ENCODE data around the gene HVCN1. TPM values are rescaled to one million over a fixed set of nuclear protein-coding genes. Genes with fewer than 3 reads are reported as not detected.
"Not testable (repeated sequence)": the region's sequence is repeated elsewhere in the genome, so short reads cannot be mapped to it uniquely, and the experiment has no call there.

The HVCN1 gene
- total RNA-seq, 3 donors from 2014 or later: 6.1 to 8.1 (median 7.2) TPM

DNA sequence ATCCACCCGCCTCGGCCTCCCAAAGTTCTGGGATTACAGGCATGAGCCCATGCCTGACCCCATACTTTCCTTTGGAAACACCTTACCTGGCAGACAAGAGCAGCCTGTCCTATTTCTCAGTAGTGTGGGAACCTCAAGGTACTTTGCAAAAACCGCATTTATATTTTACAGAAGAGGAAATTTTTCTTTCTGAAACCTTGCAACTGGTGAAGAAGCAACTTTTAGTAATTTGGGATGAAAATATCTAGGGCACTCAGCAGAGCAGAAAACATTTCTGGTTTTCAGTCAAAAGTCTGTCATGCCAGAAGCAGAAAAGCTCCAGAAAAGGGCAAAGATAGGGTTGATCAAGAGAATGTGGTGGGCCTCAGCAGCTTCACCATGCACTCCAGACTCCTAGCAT, 21.2 kb downstream of the HVCN1 start:
- no peaks in the 10 kb centered on the region for H3K27me3 Mint-ChIP-seq (ENCODE audit: low read depth)
- peaks cover 14% of the 10 kb centered on the region for H3K9me3 Mint-ChIP-seq
- H3K4me1 Mint-ChIP-seq (ENCODE audit: low read depth): peaks cover 27% of the 10 kb centered on the region
- DNase-seq (no peak), ATAC-seq (no peak)
- no peak overlapping the region for H3K4me3 Mint-ChIP-seq
- peaks cover 18% of the 10 kb centered on the region for H3K36me3 Mint-ChIP-seq (ENCODE audit: insufficient read depth)

GRCh38 chr12:110666892-110667291, 22.0 kb downstream of the HVCN1 start:
- ATAC-seq (no peak), DNase-seq (no peak)
- Mint-ChIP-seq H3K4me1 (ENCODE audit: low read depth) (peaks cover 28% of the 10 kb centered on the region), H3K4me3 (no peak overlapping the region), H3K36me3 (ENCODE audit: insufficient read depth) (peaks cover 19% of the 10 kb centered on the region), H3K9me3 (peaks cover 14% of the 10 kb centered on the region), H3K27me3 (ENCODE audit: low read depth) (no peaks in the 10 kb centered on the region)

GRCh38 chr12:110661337-110661972, 27.5 kb downstream of the HVCN1 start:
- peak overlapping the region; percentile 57 for H3K4me3 Mint-ChIP-seq
- DNase-seq (peak; percentile 15), ATAC-seq (peak; percentile 91 to 92)
- no peaks in the 10 kb centered on the region for H3K27me3 Mint-ChIP-seq (ENCODE audit: low read depth)
- H3K9me3 Mint-ChIP-seq: peaks cover 10% of the 10 kb centered on the region
- H3K4me1 Mint-ChIP-seq (ENCODE audit: low read depth): peaks cover 15% of the 10 kb centered on the region
- H3K36me3 Mint-ChIP-seq (ENCODE audit: insufficient read depth): peaks cover 22% of the 10 kb centered on the region

DNA sequence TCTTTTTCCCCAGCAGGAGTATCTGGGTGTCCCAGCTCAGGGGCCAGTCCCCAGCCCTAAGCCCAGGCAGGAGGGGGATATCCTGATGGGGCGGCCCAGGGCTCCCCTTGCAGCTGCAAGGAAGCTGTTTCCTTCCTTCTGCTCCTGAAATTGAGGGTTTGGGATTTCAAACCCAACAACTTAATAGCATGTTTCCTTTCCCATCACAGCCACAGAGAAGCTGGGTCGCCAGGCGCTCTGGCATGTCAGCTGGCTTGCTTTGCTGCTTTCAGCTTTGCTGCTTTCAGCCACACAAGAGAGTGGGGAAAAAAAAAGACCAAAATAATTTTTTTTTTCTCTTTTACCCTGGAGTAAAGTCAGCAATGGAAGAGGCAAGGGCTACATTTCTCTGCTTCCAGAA, 30.0 kb downstream of the HVCN1 start:
- peaks cover 18% of the 10 kb centered on the region for H3K36me3 Mint-ChIP-seq (ENCODE audit: insufficient read depth)
- no peak overlapping the region for H3K4me3 Mint-ChIP-seq
- H3K4me1 Mint-ChIP-seq (ENCODE audit: low read depth): peaks cover 15% of the 10 kb centered on the region
- DNase-seq: no peak
- no peak for ATAC-seq
- no peaks in the 10 kb centered on the region for H3K9me3 Mint-ChIP-seq
- H3K27me3 Mint-ChIP-seq (ENCODE audit: low read depth): no peaks in the 10 kb centered on the region

DNA sequence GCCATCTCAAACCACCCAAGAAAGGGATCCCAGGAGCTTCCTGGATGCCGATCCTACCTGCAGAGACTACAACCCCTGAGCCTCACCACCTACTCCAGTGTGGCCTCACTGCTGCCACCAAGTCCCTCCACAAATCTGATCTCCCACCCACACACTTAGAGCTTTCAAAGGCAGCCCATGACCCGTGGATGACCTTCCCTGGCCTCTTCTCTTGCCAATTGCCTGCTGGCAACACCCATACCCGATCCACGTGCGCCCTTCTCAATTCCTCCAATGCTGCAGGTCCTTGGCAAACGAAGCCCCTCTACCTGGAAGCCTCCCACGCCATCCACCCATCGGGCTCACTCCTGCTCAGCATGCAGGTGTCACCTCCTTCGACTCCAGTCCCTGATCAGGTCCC, 30.7 kb downstream of the HVCN1 start:
- Mint-ChIP-seq H3K4me1 (ENCODE audit: low read depth) (peaks cover 15% of the 10 kb centered on the region), H3K9me3 (no peaks in the 10 kb centered on the region), H3K4me3 (no peak overlapping the region), H3K36me3 (ENCODE audit: insufficient read depth) (peaks cover 21% of the 10 kb centered on the region), H3K27me3 (ENCODE audit: low read depth) (no peaks in the 10 kb centered on the region)
- ATAC-seq (no peak), DNase-seq (no peak)

GRCh38 chr12:110657747-110658146, 31.2 kb downstream of the HVCN1 start:
- no peaks in the 10 kb centered on the region for H3K9me3 Mint-ChIP-seq
- no peaks in the 10 kb centered on the region for H3K27me3 Mint-ChIP-seq (ENCODE audit: low read depth)
- ATAC-seq: no peak
- H3K36me3 Mint-ChIP-seq (ENCODE audit: insufficient read depth): peaks cover 19% of the 10 kb centered on the region
- H3K4me1 Mint-ChIP-seq (ENCODE audit: low read depth): peaks cover 15% of the 10 kb centered on the region
- no peak for DNase-seq
- H3K4me3 Mint-ChIP-seq: no peak overlapping the region

DNA sequence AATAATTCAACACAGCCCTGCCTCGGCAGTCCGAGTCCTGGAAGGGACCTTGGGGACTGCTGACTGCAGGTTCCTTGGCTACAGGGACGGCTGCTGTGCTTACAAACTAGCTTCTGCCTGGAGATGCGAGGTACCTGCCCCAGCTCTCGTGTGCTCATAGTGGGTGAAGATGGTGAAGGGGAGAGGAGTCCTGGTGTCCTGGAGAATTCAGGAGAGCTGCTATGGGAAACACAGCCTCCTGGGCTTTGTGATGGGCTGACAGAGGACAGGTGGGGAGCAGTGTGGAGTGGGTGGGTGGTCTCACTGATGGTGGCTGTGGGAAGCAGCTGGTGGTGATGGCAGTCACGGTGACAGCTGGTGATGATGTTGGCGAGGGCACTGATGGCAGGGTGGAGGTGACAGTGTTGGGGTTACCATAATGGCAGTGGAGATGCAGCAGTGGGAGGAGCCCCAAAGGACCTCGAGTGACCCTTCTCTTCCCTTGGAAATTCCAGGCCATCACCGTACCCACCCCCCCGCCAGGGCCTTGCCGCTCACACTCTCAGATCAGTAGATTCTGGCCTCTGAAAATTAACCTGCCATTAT, 32.8 kb downstream of the HVCN1 start:
- H3K4me1 Mint-ChIP-seq (ENCODE audit: low read depth): peaks cover 7% of the 10 kb centered on the region
- ATAC-seq (no peak), DNase-seq (no peak)
- H3K27me3 Mint-ChIP-seq (ENCODE audit: low read depth): no peaks in the 10 kb centered on the region
- no peaks in the 10 kb centered on the region for H3K9me3 Mint-ChIP-seq
- H3K4me3 Mint-ChIP-seq: no peak overlapping the region
- H3K36me3 Mint-ChIP-seq (ENCODE audit: insufficient read depth): peaks cover 24% of the 10 kb centered on the region

GRCh38 chr12:110654238-110654637, 34.7 kb downstream of the HVCN1 start:
- ATAC-seq; H3K9me3 Mint-ChIP-seq; H3K4me3 Mint-ChIP-seq; H3K4me1 Mint-ChIP-seq (ENCODE audit: low read depth); H3K27me3 Mint-ChIP-seq (ENCODE audit: low read depth); DNase-seq: not testable (repeated sequence)
- H3K36me3 Mint-ChIP-seq (ENCODE audit: insufficient read depth): peaks cover 28% of the 10 kb centered on the region

GRCh38 chr12:110649341-110649847, 39.5 kb downstream of the HVCN1 start:
- Mint-ChIP-seq H3K4me1 (ENCODE audit: low read depth) (peaks cover 22% of the 10 kb centered on the region), H3K4me3 (no peak overlapping the region), H3K36me3 (ENCODE audit: insufficient read depth) (peaks cover 32% of the 10 kb centered on the region), H3K27me3 (ENCODE audit: low read depth) (no peaks in the 10 kb centered on the region), H3K9me3 (no peaks in the 10 kb centered on the region)
- ATAC-seq: no peak
- DNase-seq: no peak

GRCh38 chr12:110647631-110648040, 41.3 kb downstream of the HVCN1 start:
- H3K36me3 Mint-ChIP-seq (ENCODE audit: insufficient read depth): peaks cover 29% of the 10 kb centered on the region
- H3K4me3 Mint-ChIP-seq: no peak overlapping the region
- no peaks in the 10 kb centered on the region for H3K27me3 Mint-ChIP-seq (ENCODE audit: low read depth)
- peaks cover 32% of the 10 kb centered on the region for H3K4me1 Mint-ChIP-seq (ENCODE audit: low read depth)
- DNase-seq (no peak), ATAC-seq (peak; percentile 54 to 60)
- H3K9me3 Mint-ChIP-seq: no peaks in the 10 kb centered on the region

GRCh38 chr12:110641521-110641920, 47.4 kb downstream of the HVCN1 start:
- Mint-ChIP-seq H3K4me1 (ENCODE audit: low read depth) (peaks cover 27% of the 10 kb centered on the region), H3K36me3 (ENCODE audit: insufficient read depth) (peaks cover 5% of the 10 kb centered on the region), H3K27me3 (ENCODE audit: low read depth) (no peaks in the 10 kb centered on the region), H3K9me3 (no peaks in the 10 kb centered on the region), H3K4me3 (no peak overlapping the region)
- no peak for DNase-seq
- no peak for ATAC-seq

GRCh38 chr12:110640275-110641025, 48.5 kb downstream of the HVCN1 start:
- Mint-ChIP-seq H3K4me3 (no peak overlapping the region), H3K27me3 (ENCODE audit: low read depth) (no peaks in the 10 kb centered on the region), H3K4me1 (ENCODE audit: low read depth) (peaks cover 27% of the 10 kb centered on the region), H3K36me3 (ENCODE audit: insufficient read depth) (peaks cover 5% of the 10 kb centered on the region), H3K9me3 (no peaks in the 10 kb centered on the region)
- no peak for ATAC-seq
- DNase-seq: no peak

GRCh38 chr12:110639336-110640141, 49.4 kb downstream of the HVCN1 start:
- Mint-ChIP-seq H3K4me1 (ENCODE audit: low read depth) (peaks cover 30% of the 10 kb centered on the region), H3K4me3 (no peak overlapping the region), H3K36me3 (ENCODE audit: insufficient read depth) (peaks cover 4% of the 10 kb centered on the region), H3K27me3 (ENCODE audit: low read depth) (no peaks in the 10 kb centered on the region), H3K9me3 (no peaks in the 10 kb centered on the region)
- DNase-seq: no peak
- ATAC-seq: no peak

DNA sequence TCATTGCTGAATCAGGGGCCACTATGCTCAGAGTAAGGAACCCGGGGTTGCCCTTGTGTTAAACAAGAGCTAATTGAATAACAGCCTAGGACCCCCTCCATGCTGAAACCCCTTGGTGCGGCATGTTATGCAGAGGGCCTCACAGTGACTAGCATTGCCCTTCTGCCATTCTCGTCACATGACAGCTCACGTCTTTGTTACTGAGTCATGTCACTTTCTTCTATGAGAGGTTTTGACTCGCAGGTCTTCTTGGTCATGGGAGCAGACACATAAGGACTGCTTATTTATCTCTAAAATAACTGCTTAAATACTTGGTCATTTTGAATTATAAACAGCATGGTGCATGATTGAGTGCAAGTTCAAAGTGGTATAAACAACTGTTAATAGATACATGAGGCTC, 50.1 kb downstream of the HVCN1 start:
- Mint-ChIP-seq H3K9me3 (no peaks in the 10 kb centered on the region), H3K4me1 (ENCODE audit: low read depth) (peaks cover 26% of the 10 kb centered on the region), H3K27me3 (ENCODE audit: low read depth) (no peaks in the 10 kb centered on the region), H3K4me3 (no peak overlapping the region), H3K36me3 (ENCODE audit: insufficient read depth) (peaks cover 2% of the 10 kb centered on the region)
- DNase-seq: no peak
- peak; percentile 18 to 48 for ATAC-seq
